BLaER1 (cell line): ENCODE measurements around the gene TJP3.

ENCODE experiments used
- H3K27ac ChIP-seq: shearing (Covaris generic); formaldehyde crosslinking; 2 replicates; pipeline ENCODE4 v1.8.1; 2022
- H3K27me3 ChIP-seq: shearing (Covaris generic); formaldehyde crosslinking; 2 replicates; pipeline ENCODE4 v1.8.1; 2022
- H3K36me3 ChIP-seq: shearing (Covaris generic); formaldehyde crosslinking; 2 replicates; pipeline ENCODE4 v1.8.1; 2022
- H3K4me1 ChIP-seq: shearing (Covaris generic); formaldehyde crosslinking; 2 replicates; pipeline ENCODE4 v1.8.1; 2022
- H3K4me2 ChIP-seq: shearing (Covaris generic); formaldehyde crosslinking; 2 replicates; pipeline ENCODE4 v1.8.1; 2022
- H3K4me3 ChIP-seq: shearing (Covaris generic); formaldehyde crosslinking; 2 replicates; pipeline ENCODE4 v1.8.1; 2022
- H3K9ac ChIP-seq: shearing (Covaris generic); formaldehyde crosslinking; 2 replicates; pipeline ENCODE4 v1.8.1; 2022
- H3K9me3 ChIP-seq: shearing (Covaris generic); formaldehyde crosslinking; 2 replicates; pipeline ENCODE4 v1.8.1; 2022
- H4K20me1 ChIP-seq: shearing (Covaris generic); formaldehyde crosslinking; 2 replicates; pipeline ENCODE4 v1.8.1; 2022
- Cebpa-rat ChIP-seq: shearing (Covaris generic); IDR thresholded peaks from 2 replicates; pipeline ENCODE4 v1.8.1; 2022

TJP3 gene

DNA sequence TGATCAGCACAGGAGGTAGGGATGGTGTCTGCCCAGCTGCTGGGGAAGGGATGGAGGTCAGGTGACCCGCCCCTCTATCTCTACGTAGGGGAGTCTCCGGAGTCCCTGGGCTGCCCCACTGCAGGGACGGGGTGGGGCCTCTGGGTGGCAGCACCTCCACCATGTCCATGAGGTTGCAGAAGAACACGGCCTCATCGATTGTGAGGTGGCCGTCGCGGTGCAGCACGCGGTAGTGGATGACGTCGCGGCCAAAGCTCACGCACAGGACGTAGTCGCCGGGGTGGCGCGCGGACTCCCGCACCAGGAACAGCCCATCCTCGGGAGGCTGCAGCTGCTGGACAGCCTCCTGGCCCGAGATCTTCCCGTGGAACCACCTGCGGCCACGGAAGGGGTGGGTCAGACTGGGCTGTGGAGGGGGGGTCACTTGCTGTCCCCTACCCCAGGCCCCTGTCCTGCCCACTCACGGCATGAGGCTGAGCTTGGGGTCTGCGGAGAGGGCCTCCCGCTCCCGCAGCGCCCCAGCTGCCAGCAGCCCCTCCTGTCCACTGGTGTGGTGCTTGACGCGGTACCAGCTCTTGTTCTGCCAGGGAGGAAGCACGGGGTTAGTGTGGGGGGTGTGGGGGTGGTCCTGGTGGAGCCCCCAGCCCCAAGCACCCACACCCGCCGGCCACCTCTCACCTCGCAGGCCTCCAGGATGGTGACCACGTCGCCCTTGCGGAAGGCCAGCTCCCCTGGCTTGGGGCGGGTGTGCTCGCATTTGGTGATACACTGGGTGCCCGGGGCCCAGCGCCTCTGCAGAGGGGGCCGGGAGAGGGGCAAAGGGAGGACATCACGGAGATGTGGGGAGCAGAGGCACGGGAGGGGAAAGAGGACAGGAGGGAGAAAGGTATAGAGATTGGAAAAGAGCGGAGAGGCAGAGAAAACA, 75.7 kb downstream of the TJP3 start:
- Histone ChIP-seq H3K27me3 (peaks cover 38% of the 10 kb centered on the region), H4K20me1 (0 out of 2 replicates have a peak, but pooled peaks cover 7% of the 10 kb centered on the region), H3K4me3 (no peak overlapping the region), H3K27ac (no peak overlapping the region), H3K36me3 (no peaks in the 10 kb centered on the region), H3K9me3 (peaks cover 24% of the 10 kb centered on the region), H3K9ac (no peak overlapping the region), H3K4me1 (peaks cover 10% of the 10 kb centered on the region; the same call in 1 of the 2 replicates), H3K4me2 (no peak overlapping the region)
- no peak for TF ChIP-seq Cebpa-rat

DNA sequence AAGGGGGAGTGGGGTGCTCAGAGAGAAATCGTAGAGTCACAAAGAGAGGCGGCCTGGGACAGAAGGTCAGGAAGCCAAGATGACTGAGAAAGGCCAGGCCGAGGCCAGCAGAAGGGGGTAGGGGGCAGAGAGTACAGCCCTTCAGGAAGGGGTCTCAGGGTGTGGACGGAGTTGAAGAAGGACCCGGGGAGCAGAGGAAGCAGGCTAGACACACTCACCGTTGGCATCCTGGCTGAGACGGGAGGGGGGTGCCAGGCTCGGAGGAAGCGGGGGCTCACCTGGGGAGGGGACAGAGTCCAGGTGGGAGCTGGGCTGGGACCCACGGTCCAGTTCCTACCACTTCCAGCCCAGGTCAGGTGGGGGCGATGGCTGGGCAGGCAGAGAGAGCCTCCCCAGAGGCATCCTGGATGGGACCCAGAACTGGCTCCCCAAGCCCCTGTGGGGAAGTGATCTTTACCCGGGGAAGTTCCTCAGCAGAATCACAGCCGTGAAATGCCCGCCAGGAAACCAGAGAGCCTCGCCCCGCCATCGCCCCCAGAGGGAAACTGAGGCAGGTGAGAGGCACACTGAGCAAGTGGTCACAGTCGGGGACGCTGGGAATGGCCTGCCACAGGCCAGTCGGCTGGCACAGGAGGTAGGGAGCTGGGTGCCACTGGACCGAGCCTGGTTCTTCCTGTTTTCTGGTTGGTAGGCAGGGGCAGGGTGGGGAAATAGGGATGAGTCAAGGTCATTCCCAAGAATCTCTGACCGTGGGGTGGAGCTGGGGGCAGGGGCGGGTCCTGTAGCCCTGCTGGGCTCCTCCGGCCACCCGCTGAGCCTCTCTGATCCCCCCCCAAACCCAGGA, 76.6 kb downstream of the TJP3 start:
- H3K9ac ChIP-seq, result no peak overlapping the region
- H3K9me3 ChIP-seq, result peaks cover 24% of the 10 kb centered on the region
- no peak overlapping the region for H3K4me3 ChIP-seq
- no peak for TF ChIP-seq Cebpa-rat
- no peak overlapping the region for H3K27ac ChIP-seq
- 0 out of 2 replicates have a peak, but pooled peaks cover 7% of the 10 kb centered on the region for H4K20me1 ChIP-seq
- peaks cover 38% of the 10 kb centered on the region for H3K27me3 ChIP-seq
- peak overlapping the region; percentile 28 for H3K4me2 ChIP-seq
- H3K4me1 ChIP-seq, result peaks cover 10% of the 10 kb centered on the region; the same call in 1 of the 2 replicates
- no peaks in the 10 kb centered on the region for H3K36me3 ChIP-seq

DNA sequence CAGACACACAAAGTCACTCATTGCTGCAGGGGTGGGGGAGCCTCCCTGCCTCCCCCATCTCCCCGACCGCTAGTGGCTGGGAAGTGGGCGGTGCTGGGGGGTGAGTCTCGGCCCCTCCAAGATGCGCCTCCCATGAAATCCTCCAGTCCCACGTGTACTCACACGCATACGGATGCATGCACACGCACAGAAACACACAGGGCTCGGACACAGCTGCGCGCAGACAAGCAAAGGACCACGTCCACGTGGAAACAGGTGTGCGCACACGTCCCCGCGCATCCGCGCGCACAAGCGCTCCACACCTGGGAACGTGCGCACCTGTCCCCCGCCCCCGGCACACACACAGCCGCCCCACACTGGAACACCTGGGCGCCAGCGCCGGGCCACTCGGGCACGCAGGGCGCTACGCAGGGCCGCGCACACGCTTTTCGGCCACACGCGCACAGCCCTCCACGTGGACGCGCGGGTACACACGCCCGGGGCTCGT, 77.3 kb downstream of the TJP3 start:
- TF ChIP-seq Cebpa-rat, result no peak
- H3K9me3 ChIP-seq, result peaks cover 24% of the 10 kb centered on the region
- H3K4me3 ChIP-seq, result no peak overlapping the region
- no peak overlapping the region for H3K9ac ChIP-seq
- H3K4me2 ChIP-seq, result no peak overlapping the region
- H3K4me1 ChIP-seq, result peaks cover 10% of the 10 kb centered on the region; the same call in 1 of the 2 replicates
- no peak overlapping the region for H3K27ac ChIP-seq
- H3K27me3 ChIP-seq, result peaks cover 38% of the 10 kb centered on the region
- 0 out of 2 replicates have a peak, but pooled peaks cover 7% of the 10 kb centered on the region for H4K20me1 ChIP-seq
- H3K36me3 ChIP-seq, result no peaks in the 10 kb centered on the region

DNA sequence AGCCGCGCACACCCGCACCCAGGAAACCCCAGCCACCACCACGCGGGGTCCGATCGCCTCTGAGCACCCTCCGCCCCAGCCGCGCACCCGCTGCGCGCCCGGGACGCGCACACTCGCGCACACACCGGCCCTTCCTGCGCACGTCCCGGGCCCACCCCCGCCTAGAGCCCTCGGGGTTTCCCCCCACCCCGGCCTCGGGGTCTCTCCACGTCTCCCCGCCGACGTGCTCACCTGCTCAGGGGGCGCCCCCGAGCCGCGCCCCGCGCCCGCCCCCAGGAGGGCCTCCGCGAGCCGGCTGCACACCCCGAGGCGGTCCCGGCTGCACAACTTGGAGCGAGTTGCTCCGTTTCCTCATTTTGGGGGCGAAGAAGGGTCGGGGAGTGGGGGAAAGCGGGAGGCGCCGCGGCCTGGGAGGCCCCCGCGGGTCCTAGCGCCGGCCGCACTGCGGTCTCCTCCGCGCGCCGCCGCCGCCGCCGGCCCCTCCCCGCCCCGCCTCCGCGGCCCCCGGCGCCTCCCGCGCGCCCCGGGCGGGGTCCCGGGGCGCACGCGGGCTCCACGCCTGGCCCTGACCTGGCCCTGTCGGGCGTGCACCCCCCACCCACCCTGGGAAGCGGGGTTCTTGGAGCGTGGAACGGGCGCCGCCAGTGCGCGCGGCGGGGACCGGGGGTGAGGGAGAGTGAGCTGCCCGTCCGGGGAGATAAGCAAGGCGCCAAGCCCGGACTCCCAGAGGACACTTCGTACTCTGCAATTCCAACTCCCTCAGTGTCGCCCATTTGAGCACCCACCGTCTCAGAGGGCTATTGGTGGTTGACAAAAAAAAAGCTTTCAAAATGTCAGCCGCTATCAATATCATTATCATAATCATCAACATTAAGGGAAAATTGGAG, 78.0 kb downstream of the TJP3 start, which contains the start of gene MATK:
Gene MATK (minus strand): TSS at position 444 of the 887 bp plus-strand sequence. CDS start 1,246 bp downstream, outside the sequence.
- H3K4me1 ChIP-seq, result peaks cover 16% of the 10 kb centered on the region
- peaks cover 24% of the 10 kb centered on the region for H3K9me3 ChIP-seq
- no peak within 1 kb of the TSS for H3K27ac ChIP-seq
- peaks cover 38% of the 10 kb centered on the region for H3K27me3 ChIP-seq
- no peaks in the 10 kb centered on the region for H3K36me3 ChIP-seq
- no peak for TF ChIP-seq Cebpa-rat
- H4K20me1 ChIP-seq, result 0 out of 2 replicates have a peak, but pooled peaks cover 7% of the 10 kb centered on the region
- no peak within 1 kb of the TSS for H3K4me3 ChIP-seq
- no peak within 1 kb of the TSS for H3K4me2 ChIP-seq
- H3K9ac ChIP-seq, result no peak within 1 kb of the TSS

DNA sequence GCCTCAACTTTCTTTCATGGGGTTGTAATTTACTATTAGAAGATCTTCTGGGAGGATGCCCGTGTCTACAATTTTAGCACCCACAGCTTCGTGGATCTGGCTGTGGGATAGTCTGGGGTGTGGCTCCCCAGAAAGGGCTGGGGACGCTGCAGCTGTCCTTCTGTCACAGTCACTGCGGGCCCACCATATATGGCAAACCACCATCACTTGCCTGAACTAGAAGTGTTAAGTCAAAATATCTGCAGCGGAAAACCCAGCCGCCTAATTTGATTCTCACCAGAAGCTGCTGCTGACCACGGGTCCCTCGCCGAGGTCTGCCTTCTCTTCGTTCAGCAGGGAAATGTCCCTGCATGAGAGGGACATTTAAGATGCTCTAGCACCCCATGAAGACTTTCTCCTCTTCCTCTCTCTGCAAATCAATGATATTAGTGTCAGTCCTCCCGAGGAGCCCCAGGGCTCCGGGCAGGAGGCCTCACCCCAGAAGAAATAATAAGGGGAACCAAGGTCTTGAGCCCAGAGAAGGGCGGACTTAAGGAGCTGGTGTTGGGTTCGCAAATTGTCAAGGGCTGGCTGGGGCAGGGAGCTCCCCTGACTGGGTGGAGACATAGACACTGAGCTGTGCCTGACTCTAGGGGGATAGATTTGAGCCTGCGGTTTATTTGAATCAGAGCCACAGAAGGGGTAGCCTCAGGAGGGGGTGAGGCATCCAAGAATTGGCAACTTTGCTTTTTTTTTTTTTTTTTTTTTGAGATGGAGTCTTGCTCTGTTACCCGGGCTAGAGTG, 81.0 kb downstream of the TJP3 start:
- Histone ChIP-seq H3K9me3 (peaks cover 9% of the 10 kb centered on the region), H3K4me1 (peaks cover 17% of the 10 kb centered on the region), H3K36me3 (no peaks in the 10 kb centered on the region), H3K9ac (no peak overlapping the region), H3K27ac (no peak overlapping the region), H3K27me3 (peaks cover 30% of the 10 kb centered on the region), H3K4me3 (no peak overlapping the region), H4K20me1 (0 out of 2 replicates have a peak, but pooled peaks cover 7% of the 10 kb centered on the region), H3K4me2 (no peak overlapping the region)
- TF ChIP-seq Cebpa-rat, result no peak

DNA sequence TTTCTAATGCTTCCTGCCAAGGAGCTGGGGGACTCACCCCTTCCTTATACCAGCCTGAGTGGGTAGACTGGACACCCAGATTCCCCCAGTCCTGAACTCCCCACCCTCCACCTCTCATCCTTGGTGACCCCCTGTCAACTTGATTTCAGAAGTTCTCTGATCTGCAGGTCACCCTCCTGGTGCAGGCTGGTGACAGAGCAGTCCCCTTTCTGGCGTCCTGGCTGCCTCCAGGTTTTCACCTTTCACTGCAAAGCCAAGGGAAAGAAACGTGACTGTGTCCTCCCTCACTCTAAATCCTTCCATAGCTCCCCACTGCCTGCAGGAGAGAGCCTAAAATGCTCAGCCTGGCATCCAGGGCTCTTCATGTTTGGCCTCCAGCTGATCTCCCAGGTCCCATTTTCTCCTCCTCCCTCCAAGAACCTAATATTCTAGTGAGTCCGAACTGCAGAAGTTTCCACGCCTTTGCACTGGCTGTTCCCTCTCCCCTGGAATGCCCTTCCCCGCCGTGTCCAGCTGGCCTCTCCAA, 82.1 kb downstream of the TJP3 start:
- peaks cover 9% of the 10 kb centered on the region for H3K9me3 ChIP-seq
- no peak for TF ChIP-seq Cebpa-rat
- no peaks in the 10 kb centered on the region for H3K36me3 ChIP-seq
- H4K20me1 ChIP-seq, result no peaks in the 10 kb centered on the region
- H3K4me3 ChIP-seq, result no peak overlapping the region
- H3K9ac ChIP-seq, result no peak overlapping the region
- H3K4me1 ChIP-seq, result peaks cover 10% of the 10 kb centered on the region
- H3K27ac ChIP-seq, result no peak overlapping the region
- no peak overlapping the region for H3K4me2 ChIP-seq
- peaks cover 19% of the 10 kb centered on the region for H3K27me3 ChIP-seq

DNA sequence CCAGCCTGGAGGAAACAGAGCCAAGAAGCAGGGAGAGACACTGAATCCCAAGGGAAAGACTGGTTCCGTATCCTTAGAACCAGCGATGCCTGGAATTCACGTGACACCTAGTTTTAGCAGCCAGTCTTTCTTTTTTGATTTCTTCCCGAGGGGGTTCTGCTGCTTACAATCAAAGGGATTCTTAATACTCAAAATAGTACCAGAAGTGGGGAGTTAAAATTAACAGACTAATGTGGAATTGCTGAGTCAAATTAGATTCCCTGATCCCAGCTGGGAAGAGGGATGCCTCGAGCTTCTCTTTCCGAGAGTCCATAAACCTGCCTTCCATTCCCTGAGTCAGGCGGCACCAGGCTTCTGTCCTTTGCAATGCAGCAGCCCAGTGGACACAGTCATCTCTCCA, 82.8 kb downstream of the TJP3 start:
- H3K27me3 ChIP-seq, result peaks cover 13% of the 10 kb centered on the region
- H4K20me1 ChIP-seq, result no peaks in the 10 kb centered on the region
- no peak overlapping the region for H3K4me3 ChIP-seq
- H3K4me1 ChIP-seq, result peaks cover 6% of the 10 kb centered on the region
- no peak overlapping the region for H3K9ac ChIP-seq
- no peak overlapping the region for H3K4me2 ChIP-seq
- no peak overlapping the region for H3K27ac ChIP-seq
- no peak for TF ChIP-seq Cebpa-rat
- peaks cover 9% of the 10 kb centered on the region for H3K9me3 ChIP-seq
- no peaks in the 10 kb centered on the region for H3K36me3 ChIP-seq

DNA sequence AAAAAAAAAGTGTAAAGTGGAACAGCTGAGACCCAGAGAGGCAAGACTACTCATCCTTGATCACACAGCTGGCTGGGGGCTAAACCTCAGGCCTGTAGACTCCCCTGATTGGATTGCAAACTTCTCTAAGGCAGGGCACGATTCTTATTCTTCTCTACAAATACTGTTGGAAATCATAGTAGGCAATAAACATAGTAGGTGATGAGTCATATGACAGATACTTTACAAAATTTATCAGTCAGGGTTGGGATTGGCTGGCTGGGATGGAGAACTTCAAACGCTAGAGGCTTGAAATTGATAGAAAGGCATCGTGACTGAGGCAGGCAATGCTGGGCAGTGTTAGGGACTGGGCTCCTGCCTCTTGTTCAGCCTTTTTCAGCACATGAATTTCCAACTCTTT, 83.9 kb downstream of the TJP3 start:
- Histone ChIP-seq H3K27me3 (peaks cover 2% of the 10 kb centered on the region; the same call in 1 of the 2 replicates), H4K20me1 (no peaks in the 10 kb centered on the region), H3K4me1 (peaks cover 6% of the 10 kb centered on the region), H3K9me3 (peaks cover 19% of the 10 kb centered on the region), H3K4me2 (no peak overlapping the region), H3K9ac (no peak overlapping the region), H3K36me3 (no peaks in the 10 kb centered on the region), H3K27ac (no peak overlapping the region), H3K4me3 (no peak overlapping the region)
- no peak for TF ChIP-seq Cebpa-rat
